Stimulated activated CD8-positive, alpha-beta memory T cell treated with anti-CD3 and anti-CD28 coated beads, Interleukin-4, amount 100 ng/mL, for 1 hour (primary cell): Measurements from ENCODE around the gene IFIT5.
"Not testable (repeated sequence)": the region's sequence is repeated elsewhere in the genome, so short reads cannot be mapped to it uniquely, and the experiment has no call there.

Experiments used
- DNase-seq, 2 donors: peaks; one replicate each; pipeline ENCODE4 v3.0.0-alpha.2; 2020; ENCODE audit warnings: low read depth in 2 of 2, low spot score in 1 of 2

Gene IFIT5

DNA sequence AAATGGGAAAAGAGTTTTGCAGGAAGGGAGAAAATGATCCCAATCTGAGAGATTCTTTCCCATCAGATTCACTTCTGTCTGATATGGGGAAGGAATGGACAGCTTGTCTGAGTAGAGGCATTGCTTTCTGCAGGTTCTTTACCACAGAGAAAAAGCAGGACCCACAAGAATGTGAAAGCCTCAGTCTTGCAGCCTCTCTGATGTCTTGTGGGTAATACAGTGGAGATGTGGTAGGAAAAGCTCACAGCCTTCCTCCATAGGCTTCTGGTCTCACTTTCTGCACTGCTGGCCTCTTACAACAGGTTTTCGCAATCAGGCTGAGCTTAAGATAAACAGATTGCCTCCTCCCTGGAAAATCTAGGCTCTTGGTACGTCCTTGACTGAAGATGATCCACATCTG lies 21.4 kb upstream of the IFIT5 start:
- no peak for DNase-seq

DNA sequence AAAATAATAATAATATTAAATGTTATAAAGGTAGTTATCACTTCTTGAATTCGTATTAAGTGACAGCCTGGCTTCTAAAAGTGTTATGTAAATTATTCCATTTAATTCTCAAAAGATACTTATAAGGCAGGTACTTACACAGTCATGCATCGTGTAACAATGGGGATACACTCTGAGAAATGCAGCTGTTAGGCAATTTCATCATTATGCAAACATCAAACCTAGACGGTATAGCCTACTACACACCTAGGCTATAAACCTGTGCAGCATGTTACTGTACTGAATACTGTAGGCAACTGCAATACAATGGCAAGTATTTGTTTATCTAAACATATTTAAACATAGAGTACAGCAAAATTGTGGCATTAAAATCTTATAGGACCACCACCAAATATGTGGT lies 20.5 kb upstream of the IFIT5 start:
- DNase-seq: no peak

DNA sequence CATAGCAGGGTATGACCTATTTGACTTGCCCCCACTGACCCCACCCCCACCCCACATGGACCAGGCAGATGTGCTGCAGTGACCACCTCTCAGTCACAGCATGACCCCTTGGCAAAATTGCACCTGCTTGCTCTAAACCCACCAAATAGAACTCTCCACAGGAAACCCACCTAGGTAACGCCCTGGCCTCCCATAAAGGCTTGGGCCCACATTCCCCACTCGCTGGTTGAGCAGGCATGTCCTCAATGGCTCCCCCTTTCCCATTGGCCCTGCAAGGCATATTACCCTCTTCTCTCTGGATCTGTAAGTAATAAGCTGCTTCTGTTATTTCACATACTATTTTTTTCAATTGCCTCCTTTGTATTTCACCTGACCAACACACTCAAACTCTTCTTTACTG lies 19.2 kb upstream of the IFIT5 start:
- no peak for DNase-seq

DNA sequence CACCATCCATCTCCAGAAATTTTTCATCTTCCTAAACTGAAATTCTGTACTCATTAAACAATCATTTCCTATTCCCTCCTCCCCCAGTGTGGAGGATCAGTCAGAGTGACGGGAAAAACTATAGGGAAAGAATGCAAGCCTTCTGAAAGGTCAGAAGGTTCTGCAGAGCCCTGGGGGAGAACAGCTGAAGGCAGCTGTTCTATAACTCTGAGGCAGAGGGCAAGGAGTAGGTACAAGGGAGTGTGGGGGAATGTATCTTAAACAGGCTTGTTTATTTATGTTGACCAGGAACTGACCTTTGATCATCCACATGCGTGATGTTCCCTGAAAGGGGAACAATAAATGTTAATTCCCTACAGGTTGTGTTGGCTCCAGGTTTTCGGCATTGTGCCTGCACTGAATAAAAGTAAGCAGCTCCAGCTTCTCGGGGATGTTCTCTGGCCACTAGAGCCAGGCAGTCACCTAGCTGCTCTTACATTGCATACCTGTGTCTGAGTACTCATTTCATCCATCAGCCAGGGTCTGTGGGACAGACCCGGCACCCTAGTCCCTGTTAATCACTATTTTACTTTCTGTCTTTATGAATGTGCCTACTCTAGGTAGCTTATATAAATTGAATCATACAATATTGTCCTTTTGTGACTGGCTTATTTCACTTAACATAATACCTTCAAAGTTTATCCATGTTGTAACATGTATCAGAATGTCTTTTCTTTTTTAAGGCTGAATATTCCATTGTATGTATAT lies 16.2 kb upstream of the IFIT5 start:
- no peak for DNase-seq

DNA sequence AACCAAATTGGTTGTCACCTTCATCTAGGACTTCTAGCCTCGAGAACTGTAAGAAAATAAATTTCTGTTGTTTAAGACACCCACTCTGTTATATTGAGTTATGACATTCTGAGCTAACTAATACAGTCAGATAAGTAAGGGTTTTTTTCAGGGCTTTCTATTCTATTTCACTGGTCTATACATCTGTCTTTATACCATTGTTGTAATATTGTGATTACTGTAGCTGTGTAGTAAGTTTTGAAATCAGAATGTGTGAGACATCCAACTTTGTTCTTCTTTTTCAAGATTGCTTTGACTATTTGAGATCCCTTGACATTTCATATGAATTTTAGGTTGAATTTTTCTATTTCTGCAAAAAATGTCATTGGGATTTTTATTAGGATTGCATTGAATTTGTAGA lies 14.4 kb upstream of the IFIT5 start:
- no peak for DNase-seq

DNA sequence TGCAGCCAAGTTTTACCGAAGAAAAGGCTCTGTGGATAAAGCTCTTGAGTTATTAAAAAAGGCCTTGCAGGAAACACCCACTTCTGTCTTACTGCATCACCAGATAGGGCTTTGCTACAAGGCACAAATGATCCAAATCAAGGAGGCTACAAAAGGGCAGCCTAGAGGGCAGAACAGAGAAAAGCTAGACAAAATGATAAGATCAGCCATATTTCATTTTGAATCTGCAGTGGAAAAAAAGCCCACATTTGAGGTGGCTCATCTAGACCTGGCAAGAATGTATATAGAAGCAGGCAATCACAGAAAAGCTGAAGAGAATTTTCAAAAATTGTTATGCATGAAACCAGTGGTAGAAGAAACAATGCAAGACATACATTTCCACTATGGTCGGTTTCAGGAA lies 11.3 kb upstream of the IFIT5 start:
- no peak for DNase-seq

DNA sequence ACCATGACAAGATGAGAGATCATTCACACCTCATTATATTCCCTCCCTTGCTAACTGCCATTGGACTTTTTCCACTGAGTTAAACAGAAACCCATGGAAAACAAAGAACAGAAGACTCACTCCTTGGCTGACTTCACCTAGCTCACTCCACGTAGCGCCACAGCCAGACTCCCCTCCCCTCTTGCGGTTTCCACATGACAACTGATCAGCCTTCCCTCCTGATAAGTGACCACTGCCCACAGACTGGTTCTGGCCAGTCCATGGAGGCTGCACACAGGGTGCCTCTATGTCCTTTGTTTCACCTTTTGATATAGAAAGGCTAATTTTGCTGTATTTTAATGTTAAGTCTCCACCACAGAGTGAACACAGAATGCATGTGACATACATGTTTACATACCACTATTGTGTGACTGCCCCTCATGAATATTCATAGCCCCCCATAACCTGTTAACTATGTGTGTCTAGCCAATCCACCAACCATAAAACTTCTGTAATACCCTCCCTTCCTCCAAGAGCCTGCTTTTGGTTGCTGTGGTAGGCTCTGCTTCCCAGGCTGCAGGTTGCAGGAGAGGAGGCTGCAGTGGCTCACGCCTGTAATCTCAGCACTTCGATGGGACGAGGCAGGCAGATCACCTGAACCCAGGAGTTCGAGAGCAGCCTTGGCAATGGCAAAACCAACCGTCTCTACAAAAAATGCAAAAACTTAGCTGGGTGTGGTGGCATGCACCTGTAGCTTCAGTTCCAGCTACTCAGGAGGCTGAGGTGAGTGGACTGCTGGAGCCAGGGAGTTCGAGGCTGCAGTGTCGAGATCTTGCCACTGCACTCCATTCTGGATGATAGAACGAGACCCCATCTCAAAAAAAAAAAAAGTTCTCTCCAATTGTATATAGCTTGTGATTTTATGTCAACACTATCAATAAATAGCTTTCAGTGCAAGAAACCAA lies 10.0 kb upstream of the IFIT5 start:
- DNase-seq: no peak

DNA sequence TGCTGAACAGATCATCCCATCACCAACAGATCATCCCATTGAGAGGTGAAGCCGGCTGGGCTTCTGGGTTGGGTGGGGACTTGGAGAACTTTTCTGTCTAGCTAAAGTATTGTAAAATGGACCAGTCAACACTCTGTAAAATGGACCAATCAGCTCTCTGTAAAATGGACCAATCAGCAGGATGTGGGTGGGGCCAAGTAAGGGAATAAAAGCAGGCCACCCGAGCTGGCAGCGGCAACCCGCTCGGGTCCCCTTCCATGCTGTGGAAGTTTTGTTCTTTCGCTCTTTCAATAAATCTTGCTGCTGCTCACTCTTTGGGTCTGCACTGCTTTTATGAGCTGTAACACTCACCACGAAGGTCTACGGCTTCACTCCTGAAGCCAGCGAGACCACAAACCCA lies 8.2 kb upstream of the IFIT5 start:
- DNase-seq: not testable (repeated sequence)

DNA sequence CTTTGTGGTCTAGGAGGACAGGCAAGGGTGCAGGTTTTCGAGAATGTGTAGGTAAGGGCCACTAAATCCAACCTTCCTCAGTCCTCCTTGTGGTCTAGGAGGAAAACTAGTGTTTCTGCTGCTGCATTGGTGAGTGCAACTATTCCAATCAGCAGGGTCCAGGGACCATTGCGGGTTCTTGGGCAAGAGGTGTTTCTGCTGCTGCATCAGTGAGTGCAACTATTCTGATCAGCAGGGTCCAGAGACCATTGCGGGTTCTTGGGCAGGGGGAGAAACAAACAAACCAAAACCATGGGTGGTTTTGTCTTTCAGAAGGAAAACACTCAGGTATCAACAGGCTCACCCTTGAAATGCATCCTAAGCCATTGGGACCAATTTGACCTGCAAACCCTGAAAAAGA lies 6.6 kb upstream of the IFIT5 start:
- not testable (repeated sequence) for DNase-seq

DNA sequence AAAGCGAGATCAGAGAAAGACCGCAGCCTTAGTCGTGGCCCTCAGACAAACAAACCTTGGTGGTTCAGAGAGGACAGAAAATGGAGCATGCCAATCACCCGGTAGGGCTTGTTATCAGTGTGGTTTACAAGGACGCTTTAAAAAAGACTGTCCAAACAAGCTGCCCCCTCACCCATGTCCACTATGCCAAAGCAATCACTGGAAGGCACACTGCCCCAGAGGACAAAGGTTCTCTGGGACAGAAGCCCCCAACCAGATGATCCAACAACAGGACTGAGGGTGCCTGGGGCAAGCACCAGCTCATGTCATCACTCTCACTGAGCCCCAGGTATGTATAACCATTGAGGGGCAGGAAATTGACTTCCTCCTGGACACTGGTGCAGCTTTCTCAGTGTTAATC lies 5.1 kb upstream of the IFIT5 start:
- not testable (repeated sequence) for DNase-seq

DNA sequence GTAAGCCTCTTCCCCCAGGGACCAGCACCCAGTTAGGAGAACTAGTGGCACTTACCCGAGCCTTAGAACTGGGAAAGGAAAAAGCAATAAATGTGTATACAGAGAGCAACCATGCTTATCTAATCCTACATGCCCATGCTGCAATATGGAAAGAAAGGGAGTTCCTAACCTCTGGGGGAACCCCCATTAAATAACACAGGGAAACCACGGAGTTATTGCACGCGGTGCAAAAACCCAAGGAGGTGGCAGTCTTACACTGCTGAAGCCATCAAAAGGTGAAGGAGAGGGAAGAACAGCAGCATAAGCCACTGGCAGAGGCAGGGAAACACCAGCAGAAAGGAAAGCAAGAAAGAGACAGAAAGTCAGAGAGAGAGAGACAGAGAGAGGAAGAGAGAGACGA lies 3.8 kb upstream of the IFIT5 start:
- not testable (repeated sequence) for DNase-seq

DNA sequence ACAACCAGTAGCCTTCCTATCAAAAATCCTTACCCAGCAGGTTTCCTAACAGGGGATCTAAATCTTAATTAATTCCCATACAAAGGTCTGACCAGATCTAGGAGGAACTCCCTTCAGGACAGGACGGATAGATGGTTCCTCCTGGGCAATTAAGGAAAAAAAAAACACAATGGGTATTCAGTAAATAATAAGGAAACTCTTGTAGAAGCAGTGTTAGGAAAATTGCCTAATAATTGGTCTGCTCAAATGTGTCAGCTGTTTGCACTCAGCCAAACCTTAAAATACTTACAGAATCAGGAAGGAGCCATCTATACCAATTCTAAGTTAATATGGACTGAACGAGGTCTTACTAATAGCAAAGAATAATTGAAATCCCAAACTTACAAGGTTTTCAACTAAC lies 3.2 kb upstream of the IFIT5 start:
- not testable (repeated sequence) for DNase-seq

DNA sequence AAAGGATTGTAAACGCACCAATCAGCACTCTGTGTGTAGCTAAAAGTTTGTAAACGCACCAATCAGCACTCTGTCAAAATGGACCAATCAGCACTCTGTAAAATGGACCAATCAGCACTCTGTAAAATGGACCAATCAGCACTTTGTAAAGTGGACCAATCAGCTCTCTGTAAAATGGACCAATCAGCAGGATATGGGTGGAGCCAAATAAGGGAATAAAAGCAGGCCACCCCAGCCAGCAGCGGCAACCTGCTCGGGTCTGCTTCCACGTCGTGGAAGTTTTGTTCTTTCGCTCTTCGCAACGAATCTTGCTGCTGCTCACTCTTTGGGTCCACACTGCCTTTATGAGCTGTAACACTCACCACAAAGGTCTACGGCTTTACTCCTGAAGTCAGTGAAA lies 2.1 kb upstream of the IFIT5 start:
- not testable (repeated sequence) for DNase-seq

DNA sequence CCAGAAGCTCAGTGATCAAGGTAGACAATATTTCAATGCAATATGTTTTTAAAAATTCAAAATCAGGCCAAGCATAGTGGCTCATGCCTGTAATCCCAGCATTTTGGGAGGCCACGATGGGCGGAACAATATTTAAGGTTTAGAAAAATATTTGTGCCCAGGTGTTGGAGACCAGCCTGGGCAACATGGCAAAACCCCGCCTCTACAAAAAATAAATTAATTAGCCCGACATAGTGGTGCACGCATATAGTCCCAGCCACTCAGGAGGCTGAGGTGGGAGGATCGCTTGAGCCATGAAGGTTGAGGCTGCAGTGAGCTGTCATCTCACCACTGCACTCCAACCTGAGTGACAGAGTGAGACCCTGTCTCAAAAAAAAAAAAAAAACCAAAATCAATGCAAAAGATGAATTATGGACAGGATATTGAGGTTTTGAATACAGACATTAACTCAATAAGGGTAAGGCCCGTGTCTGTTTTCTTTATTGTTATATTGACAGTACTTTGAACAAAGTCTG lies 913 bp upstream of the IFIT5 start:
- no peak for DNase-seq

DNA sequence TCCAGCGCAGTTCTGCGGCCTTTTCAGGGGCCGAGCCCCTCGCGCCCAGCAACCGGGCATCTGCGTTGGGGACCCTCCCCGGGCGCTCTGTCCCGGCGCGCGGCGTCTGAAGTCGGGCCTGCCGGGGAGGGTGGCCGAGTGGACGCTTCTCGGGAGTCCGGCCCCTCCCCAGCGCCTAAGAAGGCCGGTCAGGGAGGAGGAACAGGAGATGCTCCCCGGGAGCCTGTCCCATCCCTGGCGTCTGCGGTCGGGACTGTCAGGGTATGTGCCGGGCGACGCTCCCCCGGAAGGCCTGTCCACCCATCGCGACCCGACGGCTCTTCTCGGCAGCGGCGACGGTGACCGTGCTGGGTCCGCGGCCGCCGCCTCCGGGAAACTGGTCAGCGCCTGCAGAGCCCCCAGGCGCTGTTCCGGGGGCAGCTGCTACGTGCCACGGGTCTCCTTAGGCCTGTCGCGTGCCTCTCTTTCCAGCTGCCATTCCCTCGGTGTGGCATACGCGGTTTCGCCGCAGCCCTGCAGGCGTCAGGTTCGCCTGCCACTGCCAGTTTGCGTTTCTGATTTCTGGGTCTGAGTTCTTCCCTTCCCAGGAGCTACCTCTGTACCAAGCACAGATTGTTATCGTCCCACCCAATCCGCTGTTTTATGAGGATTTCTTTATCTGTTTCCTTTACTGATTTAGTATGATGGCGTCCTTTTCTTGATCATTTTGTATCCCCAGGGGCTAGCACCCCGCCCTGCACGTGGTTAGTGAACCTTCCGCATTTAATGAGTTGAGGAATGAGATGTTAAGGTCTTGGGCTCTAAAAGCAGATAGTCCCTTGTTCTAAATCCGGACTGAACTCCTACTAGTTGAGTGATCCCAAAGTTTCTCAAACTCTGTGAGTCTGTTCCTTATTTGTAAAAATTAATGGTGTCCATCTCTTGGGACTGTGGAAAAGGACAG lies 782 bp downstream of the IFIT5 start:
- peak; percentile 6 to 15 for DNase-seq

DNA sequence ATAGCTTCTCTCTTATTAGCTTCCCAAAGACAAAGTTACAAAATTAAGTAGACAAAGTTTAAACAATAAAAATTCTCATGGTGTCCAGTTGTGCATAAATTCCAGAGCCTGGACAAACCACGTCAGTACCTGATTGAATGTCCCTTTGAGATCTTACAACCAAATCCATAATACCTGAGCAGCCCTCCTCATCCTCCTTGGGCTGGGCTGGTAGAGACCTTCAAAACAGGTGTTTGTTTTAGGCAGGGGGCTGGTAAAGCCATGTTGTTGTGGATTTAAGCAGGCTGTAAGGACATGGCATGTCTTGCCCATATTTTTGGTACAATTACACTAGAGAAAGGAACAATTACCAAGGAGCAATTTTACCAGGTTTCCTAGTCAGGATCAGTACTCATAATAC lies 2.1 kb downstream of the IFIT5 start:
- no peak for DNase-seq

DNA sequence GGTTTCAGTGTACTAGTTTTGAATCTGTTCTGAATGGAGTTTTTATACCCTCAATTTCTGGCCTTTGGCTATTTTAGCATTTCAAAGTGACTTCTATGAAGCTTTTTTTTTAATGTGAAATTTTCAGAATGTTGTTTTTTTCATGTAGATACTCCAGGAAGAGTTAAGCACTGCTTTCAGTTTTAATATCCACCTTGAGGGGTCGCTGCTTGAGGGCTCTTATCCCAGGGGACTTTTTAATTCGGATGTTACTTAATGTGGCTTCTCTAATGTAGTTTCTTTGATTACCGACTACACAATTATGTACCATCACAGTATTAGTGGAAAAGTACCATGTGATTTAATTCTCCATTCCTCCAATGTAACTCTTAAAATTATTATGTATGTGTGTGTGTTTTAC lies 5.2 kb downstream of the IFIT5 start:
- no peak for DNase-seq

DNA sequence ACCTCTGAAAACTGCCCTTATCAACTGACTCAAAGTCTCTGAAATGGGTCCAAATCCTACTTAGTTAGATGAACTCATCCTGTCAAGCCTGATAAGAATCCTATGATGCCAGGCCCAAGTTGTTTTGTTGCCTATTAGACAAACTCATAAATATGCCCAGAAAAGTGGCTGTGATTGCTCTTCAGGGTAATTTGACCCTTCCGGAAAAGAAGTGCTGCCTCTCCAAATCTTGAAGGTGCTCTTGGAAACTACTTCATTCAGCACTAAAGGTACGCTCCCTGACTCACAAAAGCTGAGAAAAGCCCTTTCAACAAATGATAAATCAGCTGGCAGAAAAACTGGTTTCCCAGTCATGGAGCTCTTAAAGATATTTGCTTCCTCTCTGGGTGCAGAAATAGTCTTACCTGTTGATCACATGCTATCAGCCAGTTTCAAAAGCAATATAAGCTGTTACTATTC lies 6.7 kb downstream of the IFIT5 start:
- DNase-seq: no peak

DNA sequence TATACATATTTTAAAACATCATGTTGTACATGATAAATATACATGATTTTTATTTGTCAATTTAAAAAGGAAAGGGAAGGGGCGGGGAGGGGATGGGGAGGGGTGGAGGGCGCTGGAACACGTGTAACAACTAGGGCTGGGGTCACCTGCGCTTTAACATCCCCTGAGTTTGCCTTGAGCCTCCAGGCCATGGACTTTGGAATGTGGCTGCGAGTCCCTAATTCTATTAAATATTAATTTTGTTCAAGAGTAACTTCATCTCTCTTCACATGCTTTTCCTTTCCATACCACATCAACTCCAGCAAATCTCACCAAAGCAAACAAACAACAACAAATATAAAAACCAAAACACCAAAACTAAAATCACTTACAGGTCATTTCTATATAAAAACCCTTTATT lies 10.6 kb downstream of the IFIT5 start:
- DNase-seq: no peak

DNA sequence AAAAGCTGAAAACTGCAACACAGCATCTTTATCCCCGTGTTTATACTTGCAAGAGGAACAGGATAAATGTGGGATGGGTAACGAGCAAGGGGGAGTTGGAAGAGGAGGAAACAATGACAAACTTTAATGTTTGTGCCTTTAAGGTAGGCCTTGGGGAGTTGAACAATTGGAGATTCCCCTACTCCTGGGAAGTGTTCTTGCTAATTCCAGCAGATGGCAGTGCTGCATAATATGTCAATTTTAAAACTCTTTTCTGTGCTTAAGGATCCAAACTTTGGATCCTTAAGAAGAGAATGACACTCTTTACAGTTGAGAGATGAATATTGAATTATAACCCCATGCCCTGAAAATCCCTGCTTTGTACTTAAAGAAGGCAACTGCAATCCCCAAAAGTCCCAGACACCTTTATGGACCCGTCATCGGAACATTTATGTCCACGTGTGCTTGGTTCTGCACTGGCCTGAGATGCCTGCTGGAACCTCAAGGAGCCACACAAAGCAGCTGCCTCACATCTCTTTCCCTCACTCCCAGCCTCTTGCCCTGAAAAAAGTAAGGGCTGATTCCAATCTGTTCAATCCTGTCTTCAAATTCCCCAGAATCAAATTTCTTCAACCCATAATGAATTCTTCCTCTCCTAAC lies 12.0 kb downstream of the IFIT5 start:
- no peak for DNase-seq
